ENCODE results near the gene ZBTB20.

ZBTB20 gene

DNA sequence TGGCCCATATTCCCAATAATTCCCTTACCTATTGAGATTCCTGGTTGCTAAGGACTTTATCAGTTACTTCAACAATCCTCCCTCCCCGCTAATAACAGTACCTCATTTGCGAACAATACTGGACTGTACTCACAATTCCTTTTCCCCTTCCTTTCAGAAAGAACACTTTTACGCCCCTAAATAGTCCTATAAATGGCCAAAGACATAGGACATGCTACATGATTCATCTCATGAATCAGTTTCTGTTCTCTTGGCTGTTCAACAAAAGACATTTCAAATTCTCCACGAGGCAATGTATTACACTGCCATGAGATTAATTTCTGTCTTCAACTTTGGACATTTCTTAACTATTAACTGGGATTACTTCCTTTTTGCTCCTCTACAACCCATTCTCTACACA, 588.8 kb downstream of the ZBTB20 start:
- no peak for DNase-seq

DNA sequence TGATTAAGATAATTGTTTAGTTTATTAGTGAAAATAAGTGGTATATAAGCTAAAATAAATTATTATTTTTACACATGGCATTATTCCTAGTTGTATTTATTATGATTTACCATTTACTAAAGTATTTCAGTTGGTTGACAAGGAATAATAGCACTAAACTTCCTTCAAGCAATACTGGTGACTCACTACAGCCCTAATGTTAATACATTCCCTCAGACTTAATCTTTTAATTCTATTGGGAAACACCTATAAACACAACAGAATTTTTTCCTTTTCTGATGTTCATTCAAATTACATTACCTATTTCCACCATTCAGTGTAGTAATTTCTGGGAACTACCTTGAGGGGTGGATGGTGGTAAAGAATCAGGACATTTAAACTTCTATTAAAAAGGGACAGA, 589.3 kb downstream of the ZBTB20 start:
- DNase-seq = no peak

DNA sequence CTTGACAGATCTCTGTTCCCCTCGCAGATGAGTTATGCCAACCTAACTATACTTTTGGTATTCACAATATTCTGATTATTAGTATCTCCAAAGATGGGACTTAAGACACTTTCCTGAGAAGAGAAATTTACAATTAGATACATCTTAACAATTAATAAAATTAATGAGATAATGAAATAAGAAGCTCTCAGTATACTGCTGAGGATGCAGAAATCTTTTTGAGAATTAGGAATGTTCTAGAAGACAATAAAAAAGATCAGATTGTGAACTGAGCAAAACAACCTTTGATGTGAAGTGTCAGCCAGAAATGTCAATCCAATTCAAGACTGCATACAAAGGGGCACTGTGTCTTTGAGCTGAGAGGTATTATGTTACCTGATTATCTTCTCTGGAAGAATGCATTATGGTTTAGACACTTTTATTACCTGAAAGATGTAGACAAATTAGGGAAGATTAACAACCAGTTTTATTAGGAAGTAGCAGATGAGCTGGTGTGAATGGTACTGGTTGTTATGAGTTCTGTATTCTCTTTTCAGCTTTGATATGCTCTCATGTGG, 590.4 kb downstream of the ZBTB20 start:
- no peak for DNase-seq

DNA sequence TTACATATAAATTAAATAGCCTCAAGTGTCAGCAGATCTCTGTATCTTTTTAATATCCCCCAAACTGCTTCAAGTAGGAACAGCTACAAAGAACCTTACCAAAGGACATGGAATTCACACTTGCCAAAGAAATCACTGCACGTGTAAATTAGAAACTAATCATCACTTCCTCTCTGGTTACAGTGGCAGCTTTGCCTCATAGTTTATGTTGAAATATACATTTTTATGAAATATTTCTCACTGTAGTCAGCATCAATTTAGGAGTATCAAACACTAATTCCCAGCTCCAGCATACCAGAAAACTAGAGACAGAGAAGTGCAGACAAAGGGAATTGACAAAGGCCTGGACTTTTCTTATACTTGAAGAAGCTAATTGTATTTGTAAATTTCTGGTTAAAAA, 592.4 kb downstream of the ZBTB20 start:
- no peak for DNase-seq

DNA sequence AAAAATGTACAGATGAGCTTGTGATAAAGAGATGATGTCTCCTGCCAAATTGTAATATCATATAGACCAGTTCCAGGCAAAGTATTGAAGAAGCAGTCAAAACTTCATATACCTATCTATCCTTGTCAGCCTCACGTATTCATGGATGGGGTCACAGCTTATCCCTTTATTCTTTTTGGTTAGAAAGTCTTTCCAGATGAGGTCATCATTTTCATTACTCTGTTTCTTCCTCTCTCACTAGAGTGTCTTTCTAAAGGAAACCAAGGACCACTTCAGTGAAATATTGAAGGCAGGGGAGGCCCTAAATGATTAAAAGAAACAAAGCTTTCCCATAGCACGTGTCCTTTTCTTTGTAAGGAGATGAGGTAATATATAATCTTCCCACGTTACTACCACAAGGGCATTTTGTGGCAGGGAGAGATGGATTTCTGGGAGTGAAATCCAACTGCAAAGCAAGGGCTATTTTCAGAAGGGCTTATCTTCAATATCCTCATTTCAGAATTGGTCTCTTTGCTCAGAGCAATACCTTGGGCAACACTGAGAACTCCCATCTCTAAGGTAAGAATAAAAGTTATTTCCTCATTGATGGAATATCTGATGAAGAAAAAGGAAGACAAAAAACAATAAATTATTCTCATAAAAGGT, 593.0 kb downstream of the ZBTB20 start:
- DNase-seq = no peak

DNA sequence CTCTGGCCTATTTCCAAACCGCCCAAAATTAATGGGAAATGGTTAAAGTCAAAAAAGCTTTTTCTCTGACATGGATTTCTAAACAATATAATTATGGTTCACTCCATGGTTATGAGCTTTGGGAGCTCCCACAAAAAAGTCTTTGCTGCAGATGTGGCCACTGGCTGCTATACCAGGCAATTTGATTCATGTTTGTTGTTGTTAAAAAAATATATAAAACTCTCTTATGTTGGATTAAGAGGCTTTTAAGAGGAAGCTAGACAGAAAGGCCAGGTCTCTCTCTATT, 594.6 kb downstream of the ZBTB20 start:
- DNase-seq = no peak

DNA sequence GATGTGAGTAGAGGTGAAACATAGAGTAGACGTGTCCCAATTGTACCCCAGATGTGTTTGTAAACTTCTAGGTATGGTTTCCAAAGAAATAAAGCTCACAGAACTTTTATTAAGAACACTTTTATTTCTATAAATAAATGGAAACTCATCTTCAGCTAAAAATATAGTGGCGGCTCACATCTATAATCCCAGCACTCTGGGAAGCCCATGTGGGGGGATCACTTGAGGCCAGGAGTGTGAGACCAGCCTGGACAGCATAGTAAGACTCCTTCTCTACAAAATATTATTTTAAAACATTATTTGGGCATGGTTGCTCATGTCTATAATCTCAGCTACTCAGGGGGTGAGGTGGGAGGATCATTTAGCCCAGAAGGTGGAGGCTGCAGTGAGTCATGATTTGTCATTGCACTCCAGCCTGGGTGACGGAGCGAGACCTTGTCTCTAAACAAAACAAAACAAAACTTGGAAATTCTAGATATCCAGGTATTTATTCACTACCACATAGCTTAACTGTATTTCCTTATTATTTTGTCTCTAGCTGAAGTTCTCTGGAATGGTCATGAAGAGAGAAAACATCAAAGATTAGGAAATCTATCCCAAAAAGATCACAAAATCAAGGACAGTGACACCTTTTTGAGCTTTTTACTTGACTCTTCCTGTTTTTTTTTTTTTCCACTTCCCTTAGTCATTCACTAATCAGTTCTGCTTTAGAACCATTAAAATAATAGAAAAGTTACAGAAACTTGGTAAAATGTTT, 595.1 kb downstream of the ZBTB20 start:
- no peak for DNase-seq

DNA sequence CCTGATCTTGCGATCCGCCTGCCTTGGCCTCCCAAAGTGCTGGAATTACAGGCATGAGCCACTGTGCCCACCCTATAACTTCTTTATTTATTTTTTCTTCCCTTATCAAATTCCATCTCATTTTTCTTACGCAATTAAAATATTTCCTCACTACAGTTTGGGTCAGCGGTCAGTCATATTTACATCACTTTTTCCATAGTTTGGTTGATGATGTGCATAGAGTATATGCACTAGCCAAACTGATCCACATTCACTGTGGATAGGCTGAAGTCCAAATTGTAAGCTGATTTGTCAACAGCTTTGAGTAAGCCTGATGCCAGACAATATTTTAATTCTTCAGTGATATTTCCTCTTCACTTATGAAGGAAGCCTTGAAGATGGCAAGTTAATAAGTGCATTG, 596.9 kb downstream of the ZBTB20 start:
- DNase-seq = no peak

DNA sequence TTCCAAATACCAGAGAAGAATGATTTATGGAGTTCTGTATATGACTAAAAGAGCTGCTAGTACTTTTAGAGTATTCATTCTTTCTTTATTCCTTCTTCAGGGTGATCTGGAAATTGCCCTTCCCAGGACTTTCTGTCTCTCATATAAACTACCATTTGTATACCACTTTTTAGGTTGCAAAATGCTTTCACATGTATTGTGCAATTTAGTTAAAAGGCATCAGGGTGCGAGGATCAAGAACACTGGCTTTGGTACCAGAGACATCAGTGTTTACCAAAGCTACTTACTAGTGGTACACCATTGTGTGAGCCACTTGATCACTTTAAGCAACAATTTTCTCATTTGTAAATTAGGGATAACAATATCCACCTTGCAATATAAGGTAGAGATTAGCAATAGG, 601.9 kb downstream of the ZBTB20 start:
- DNase-seq = no peak

DNA sequence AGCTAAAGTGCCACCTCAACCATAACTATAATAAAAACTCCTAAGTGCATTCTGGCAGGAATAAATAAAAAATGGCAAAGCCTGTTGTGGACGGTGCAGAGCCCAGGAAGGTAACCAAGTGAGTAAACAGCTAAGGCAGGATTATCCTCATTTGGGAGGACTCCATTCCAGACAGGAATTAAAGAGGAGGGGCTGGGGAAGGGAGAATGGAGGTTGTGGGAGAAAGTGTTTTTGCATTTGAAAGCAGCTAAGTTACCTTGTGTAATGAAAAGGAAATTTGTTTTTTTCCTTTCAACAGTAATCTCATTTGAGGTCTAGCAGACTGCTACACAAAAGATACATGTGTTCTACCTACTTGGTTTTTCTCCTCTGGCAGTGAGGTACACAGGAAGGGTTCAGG, 604.7 kb downstream of the ZBTB20 start:
- DNase-seq = no peak

DNA sequence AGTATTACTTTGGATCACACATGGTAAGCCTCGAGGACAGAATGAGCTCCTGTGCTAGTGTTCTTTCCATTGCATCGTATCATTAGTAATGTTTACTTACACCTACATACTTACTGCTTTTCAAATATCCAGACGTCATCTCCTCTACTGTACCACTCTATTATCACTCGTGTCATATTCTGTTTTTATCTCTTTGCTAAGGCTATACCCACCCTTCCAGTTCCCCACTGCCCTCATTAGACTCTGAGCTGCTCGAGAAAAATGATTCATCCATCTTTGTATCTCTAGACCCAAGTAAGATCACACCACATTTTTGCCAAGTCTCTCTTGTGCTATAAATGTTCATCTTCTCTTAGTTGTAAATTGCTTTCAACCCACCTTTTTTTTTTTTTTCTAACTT, 607.6 kb downstream of the ZBTB20 start:
- DNase-seq = no peak

DNA sequence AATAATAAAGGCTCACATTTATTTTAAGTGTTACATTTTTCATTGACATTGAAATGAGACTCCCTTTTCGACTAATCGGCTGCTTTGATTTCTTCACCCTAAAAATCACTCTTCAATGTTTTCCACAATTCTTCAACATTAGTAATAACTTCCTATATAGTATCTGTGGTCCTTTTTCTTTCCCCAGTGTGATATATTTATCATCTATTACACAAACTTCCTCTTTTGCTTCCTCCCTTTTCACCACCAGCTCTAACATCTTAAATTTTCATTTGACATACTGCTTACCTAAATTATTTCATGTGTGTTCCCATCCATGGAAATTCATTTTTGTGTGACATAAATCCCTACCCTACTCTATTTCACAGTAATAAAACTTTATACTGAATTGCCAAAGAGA, 608.9 kb downstream of the ZBTB20 start:
- no peak for DNase-seq

DNA sequence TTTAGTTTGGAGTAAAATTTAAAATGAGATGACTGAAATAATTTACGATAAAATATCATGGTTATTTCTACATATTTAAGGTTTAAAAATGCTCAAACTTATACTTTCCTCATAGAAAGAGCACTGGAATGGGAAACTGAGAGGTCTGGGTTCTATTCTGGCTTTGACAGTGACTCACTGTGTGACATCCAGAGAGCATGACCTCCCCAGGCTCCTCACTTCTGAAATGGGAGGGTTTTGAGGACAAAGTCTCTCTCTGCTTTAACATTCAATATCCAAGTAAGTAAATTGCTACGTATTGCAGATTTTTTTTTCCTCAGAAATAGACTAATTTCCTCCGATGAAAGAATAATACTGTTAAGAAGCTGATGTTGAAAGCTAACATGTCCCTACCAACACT, 618.6 kb downstream of the ZBTB20 start:
- no peak for DNase-seq

DNA sequence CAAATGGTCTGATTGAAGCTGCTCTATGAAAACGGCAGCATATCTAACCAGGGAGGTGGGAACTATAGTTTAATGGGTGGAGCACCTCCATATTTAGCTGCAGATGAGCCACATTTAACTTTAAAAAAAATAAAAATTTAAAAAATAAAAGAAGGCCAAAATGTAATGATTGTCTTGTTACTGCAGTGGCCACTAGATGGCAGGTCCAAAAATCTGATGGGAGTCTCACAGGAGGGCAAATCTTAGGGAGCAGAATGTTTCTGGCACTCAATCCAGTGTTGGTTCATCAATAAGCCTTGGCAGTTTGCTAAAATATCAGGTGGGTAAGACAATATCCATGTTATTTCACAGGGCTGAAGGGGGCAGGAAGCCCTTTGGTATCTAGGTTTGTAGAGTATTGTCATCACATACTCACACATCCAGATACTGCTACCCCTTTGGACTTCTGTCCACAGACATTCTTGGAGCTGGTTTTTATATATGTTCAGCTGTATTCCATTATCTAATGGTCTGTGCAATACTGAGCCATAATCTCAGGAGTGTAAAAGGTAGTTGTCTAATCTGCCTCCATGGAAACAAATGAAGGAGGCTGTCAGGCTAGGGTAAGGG, 619.9 kb downstream of the ZBTB20 start:
- DNase-seq = no peak

DNA sequence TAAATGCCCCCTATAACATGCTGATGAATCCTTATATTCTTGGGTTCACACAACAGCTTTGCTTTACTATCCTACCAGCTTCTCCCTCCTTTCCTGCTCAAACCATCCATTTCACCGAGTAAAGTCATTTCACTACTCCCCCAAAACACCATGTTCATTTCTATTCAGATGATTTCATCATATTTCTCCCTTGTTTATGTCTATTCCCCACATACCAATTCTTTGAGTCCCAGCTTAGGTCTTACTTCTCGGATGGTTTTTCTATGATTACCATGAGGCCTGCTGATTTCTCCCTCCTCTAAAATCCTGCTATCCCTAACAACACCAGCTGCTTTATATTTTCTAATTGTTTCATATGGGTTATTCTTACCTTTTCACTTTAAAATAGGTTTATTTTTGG, 621.8 kb downstream of the ZBTB20 start:
- DNase-seq = no peak

DNA sequence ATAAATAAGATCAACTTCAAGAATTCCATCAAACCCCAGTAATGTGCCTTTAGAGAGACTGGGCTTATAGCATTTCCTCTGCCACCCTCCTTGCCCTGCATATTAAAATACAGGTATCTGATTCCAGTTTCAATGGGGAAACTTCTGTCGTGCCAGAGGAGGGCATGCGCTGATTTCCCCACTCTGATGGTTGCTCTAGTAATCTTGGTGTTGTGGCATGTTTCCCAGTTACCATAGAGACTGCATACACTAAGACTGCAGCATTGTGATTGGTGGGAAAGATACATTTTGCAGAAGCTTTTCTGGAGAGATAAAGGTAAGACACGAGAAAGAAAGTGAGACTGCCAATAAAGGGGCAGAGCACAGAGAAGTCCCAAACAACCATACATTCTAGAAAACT, 627.7 kb downstream of the ZBTB20 start:
- DNase-seq = no peak

DNA sequence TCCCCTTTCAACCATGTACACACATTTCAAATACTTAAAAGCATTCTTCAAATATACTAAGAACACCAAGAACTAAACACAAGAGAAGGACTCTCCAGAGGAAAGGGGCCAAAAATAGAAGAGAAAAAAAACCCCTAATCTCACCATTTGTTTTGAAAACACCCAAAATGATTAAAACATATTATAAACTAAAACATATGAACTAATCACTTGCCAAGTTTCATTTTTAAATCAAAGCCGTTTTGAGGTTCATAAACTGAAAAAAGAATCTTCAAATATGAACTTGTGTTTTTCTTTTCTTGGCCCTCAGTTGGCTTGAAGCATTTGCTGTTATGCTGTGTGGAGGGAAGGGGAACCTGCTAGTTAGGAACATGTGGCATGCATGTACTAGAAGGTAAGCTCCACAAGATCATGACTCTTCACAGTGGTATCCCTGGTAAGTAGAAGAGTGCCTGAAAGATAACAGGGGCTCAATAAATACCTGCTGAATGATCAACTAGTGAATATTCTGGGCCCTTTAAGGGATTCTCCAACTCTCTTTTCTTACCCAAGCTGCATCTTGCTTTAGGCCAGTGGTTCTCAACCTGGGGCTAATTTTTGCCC, 628.8 kb downstream of the ZBTB20 start:
- no peak for DNase-seq

DNA sequence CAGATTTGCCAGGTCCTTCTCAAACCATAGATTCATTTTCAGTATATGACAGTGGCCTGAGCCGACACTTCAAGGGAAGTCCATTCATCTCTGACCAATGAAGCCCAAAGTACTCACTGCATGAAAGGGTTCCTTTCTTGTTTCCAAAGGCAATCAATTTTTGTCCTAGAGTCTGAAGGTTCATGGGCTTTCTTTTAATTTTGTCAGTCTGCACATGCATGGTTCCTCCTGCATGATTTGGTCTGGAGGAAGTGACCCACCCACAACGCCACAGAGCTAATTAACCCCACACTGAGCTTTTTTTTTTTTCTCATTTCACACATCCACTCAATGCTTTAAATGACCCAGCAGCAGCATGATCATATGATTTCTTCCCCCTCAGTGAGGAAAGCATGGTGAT, 636.9 kb downstream of the ZBTB20 start:
- DNase-seq = no peak

DNA sequence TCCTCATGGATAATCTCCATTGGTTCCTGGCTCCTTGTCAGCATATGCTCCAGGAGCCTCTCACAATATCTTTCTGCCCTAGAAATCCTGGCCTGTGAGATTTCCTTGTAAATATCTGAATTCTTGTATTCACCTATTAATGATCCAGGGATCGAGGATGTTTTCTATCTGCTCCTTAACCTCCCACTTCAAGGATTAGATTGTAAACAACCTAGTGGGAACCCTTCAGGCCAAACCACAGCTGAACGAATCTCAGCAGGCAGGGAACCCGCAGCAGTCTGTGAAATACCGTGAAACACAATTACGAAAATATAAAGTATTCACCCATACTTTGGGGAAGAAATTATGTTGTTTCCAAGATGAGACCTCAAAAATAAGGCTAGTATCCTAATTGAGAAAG, 637.3 kb downstream of the ZBTB20 start:
- no peak for DNase-seq

DNA sequence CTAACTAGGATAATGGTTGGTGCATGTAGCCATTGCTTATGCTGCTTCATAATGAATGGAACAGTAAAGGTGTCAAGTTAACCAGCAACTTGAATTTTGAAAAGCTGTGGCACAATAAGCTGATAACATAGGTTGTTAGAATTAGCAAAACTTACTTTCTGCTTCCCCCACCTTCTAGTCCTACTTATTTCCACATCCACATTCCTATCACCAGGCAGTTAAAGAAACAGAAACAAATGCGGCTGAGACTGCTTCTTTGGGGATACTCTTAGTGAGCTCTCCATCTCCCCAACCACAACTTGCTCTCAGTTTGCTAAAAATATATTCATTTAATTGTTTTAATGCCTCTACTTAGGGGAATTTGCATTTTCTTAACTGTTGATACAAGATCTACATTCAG, 638.1 kb downstream of the ZBTB20 start:
- DNase-seq = no peak

DNA sequence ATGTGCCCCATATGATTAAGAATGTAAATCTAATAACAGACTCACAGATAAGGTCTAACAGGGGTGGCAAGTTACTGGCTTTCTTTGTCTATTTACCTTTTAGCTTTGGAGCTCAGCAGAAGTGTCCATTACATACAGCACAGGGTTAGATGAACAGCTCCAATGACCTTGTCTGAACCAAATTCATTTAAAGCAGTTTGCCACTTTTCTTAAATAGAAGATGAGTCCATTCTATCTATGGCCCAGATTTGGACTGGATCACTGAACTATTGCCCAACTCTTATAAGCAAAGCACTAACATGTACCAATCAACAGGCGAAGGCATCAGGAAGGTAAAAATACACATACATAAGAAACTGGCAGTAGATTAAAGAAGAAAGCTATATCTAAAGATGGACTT, 638.9 kb downstream of the ZBTB20 start:
- no peak for DNase-seq

DNA sequence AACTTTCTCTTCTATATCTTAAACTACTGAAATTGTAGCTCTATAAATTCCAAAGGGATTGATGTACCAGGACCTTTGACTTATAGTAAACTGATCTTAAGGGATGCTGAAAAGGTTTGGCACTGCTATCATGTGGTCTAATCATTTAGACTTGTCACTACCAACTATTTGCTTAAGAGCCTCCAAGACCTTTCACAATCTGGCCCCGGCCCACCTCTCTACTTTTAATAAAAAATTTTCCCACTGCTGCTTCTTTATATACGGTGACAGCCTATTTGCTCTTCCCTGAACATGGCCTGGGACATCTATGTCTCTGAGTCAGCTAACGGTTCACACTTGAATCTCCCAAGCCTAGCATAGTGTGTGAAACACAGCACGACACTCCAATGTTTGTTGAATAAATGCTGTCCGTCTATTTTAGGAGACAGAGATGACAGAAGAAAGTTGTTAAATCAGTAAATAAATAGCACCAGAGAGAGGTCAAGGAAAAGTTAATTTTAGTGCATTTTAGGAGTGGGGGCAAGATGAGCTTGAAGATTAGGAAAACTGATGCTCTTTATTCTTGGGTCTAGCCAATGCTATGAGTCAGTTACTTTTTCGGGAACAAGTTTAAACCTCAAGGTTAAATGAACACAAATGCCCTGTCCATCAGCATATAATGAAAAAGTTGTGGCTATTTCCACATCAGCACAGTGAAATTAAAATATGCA, 640.3 kb downstream of the ZBTB20 start:
- no peak for DNase-seq

DNA sequence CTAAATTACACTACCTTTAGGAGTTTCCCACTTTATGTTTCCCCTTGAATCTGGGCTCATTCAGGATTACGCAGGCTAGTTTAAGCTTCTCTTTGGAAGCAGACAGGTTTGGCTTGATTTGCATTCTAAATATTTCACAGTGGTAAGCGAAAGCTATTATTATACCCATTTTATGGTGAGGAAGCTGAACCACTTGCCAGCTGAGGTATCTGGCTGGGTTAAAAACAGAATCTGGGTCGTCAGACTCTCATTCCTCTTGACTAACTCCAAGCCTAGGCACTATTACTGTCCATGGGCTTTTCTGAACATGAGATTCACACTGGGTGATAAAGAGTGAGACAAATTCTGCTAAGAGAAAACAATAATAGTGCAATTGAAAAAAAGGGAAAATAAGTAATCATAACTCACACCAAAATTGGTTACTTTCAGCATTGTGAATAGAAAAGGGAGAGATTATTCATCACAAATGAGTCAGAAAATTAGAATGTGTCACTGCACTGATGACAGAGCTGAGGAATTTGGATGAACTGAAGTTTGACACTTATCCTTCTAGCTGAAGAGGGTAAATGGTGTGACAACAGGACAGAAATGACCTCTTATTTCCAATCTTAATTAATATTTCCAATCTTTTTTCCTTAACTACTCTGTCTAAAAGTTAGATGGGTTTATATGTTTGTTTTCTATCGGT, 642.0 kb downstream of the ZBTB20 start:
- DNase-seq = no peak

Measured in NCI-H2081 treated with DMSO at 0.1 percent for 48 hours (cell line).